Measurements from ENCODE around the gene GJC1.

GJC1 gene

DNA sequence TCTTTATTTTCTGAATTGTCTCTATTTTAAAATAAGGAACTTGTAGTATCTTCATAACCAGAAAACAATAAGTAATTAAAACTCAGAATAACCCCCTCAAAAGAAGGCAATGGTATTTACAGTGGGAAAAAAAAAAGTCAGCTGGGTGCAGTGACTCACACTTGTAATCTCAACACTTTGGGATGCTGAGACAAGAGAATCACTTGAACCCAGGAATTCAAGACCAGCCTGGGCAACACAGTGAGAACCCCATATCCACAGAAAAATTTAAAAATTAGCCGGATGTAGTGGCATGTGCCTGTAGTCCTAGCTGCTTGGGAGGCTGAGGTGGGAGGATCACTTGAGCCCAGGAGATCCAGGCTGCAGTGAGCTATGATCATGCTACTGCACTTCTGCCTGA lies 37.8 kb downstream of the GJC1 start:
- Histone ChIP-seq H3K36me3 (ENCODE audit: control insufficient read depth, insufficient read depth, low read length) (no peaks in the 10 kb centered on the region), H3K27me3 (ENCODE audit: control insufficient read depth, insufficient read depth, low read length) (no peaks in the 10 kb centered on the region), H3K4me1 (ENCODE audit: control insufficient read depth, insufficient read depth, low read length) (0 out of 2 replicates have a peak, but pooled peaks cover 3% of the 10 kb centered on the region), H3K9me3 (ENCODE audit: control insufficient read depth, insufficient read depth, low read length) (no peaks in the 10 kb centered on the region), H3K4me3 (ENCODE audit: low read length) (no peak overlapping the region), H3K27ac (ENCODE audit: low read length) (no peak overlapping the region)
- no peak for DNase-seq (ENCODE audit: low read depth, low spot score)
- WGBS (ENCODE audit: insufficient coverage, insufficient read length) = no CpG with 5 or more reads among the region's 1 CpG

DNA sequence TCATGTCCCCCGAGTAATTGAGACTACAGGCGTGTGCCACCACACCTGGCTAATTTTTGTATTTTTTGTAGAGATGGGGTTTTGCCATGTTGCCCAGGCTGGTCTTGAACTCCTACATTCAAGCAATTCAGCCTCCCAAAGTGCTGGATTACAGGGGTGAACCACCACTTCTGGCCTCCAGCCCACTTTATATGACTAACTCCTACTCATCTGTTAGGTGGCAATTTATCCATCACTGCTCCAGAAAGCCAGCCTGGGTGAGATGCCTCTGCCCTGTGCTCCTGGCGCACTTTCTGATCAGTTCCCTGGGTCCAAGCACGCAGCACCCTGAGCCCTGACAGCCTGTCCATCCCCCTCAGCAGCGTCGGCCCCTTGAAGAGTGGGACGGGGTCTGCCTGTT lies 41.9 kb downstream of the GJC1 start:
- DNase-seq (ENCODE audit: low read depth, low spot score) = no peak
- no peaks in the 10 kb centered on the region for H3K27me3 ChIP-seq (ENCODE audit: control insufficient read depth, insufficient read depth, low read length)
- H3K9me3 ChIP-seq (ENCODE audit: control insufficient read depth, insufficient read depth, low read length) = no peaks in the 10 kb centered on the region
- no CpG with 5 or more reads among the region's 7 CpGs for WGBS (ENCODE audit: insufficient coverage, insufficient read length)
- no peak overlapping the region for H3K27ac ChIP-seq (ENCODE audit: low read length)
- no peaks in the 10 kb centered on the region for H3K4me1 ChIP-seq (ENCODE audit: control insufficient read depth, insufficient read depth, low read length)
- H3K4me3 ChIP-seq (ENCODE audit: low read length) = no peak overlapping the region
- no peaks in the 10 kb centered on the region for H3K36me3 ChIP-seq (ENCODE audit: control insufficient read depth, insufficient read depth, low read length)

GRCh38 chr17:44787271-44787940 lies 42.7 kb downstream of the GJC1 start:
- H3K4me3 ChIP-seq (ENCODE audit: low read length) = no peak overlapping the region
- no CpG with 5 or more reads among the region's 15 CpGs for WGBS (ENCODE audit: insufficient coverage, insufficient read length)
- no peaks in the 10 kb centered on the region for H3K4me1 ChIP-seq (ENCODE audit: control insufficient read depth, insufficient read depth, low read length)
- H3K9me3 ChIP-seq (ENCODE audit: control insufficient read depth, insufficient read depth, low read length) = no peaks in the 10 kb centered on the region
- H3K36me3 ChIP-seq (ENCODE audit: control insufficient read depth, insufficient read depth, low read length) = no peaks in the 10 kb centered on the region
- DNase-seq (ENCODE audit: low read depth, low spot score) = no peak
- no peaks in the 10 kb centered on the region for H3K27me3 ChIP-seq (ENCODE audit: control insufficient read depth, insufficient read depth, low read length)
- no peak overlapping the region for H3K27ac ChIP-seq (ENCODE audit: low read length)

DNA sequence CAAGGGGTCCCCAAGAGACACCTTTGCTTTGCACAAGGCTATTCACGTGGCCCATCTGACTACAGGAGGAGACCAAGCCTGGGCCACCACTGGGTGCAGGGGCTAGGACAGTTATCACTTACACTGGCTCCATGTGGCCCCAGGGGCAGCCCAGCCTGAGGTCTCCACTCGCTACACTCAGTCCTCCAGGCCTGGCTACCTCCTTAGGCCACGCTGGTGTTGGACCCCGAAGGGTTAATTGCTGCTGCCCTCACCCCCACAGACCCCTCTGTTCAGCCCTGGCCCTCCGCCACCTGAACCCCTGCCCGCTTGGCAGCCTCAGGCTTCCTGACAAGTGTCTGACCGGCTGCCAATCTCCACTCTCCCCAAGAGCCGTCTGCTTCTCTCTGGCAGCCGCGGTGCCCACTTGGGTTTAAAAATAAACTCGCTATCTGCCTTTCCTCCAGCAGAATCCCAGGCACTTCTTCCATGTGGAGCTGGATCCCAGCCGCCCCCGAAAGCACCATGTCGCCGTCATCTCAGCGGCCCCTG lies 43.5 kb downstream of the GJC1 start:
- Histone ChIP-seq H3K9me3 (ENCODE audit: control insufficient read depth, insufficient read depth, low read length) (no peaks in the 10 kb centered on the region), H3K4me1 (ENCODE audit: control insufficient read depth, insufficient read depth, low read length) (no peaks in the 10 kb centered on the region), H3K4me3 (ENCODE audit: low read length) (no peak overlapping the region), H3K27ac (ENCODE audit: low read length) (no peak overlapping the region), H3K27me3 (ENCODE audit: control insufficient read depth, insufficient read depth, low read length) (no peaks in the 10 kb centered on the region), H3K36me3 (ENCODE audit: control insufficient read depth, insufficient read depth, low read length) (no peaks in the 10 kb centered on the region)
- WGBS (ENCODE audit: insufficient coverage, insufficient read length) = no CpG with 5 or more reads among the region's 16 CpGs
- no peak for DNase-seq (ENCODE audit: low read depth, low spot score)

GRCh38 chr17:44785921-44786320 lies 44.2 kb downstream of the GJC1 start:
- H3K27me3 ChIP-seq (ENCODE audit: control insufficient read depth, insufficient read depth, low read length) = no peaks in the 10 kb centered on the region
- no peaks in the 10 kb centered on the region for H3K36me3 ChIP-seq (ENCODE audit: control insufficient read depth, insufficient read depth, low read length)
- H3K4me1 ChIP-seq (ENCODE audit: control insufficient read depth, insufficient read depth, low read length) = peaks cover 4% of the 10 kb centered on the region; the same call in 1 of the 2 replicates
- no peak overlapping the region for H3K4me3 ChIP-seq (ENCODE audit: low read length)
- no peaks in the 10 kb centered on the region for H3K9me3 ChIP-seq (ENCODE audit: control insufficient read depth, insufficient read depth, low read length)
- DNase-seq (ENCODE audit: low read depth, low spot score) = no peak
- H3K27ac ChIP-seq (ENCODE audit: low read length) = no peak overlapping the region
- no CpG with 5 or more reads among the region's 7 CpGs for WGBS (ENCODE audit: insufficient coverage, insufficient read length)

DNA sequence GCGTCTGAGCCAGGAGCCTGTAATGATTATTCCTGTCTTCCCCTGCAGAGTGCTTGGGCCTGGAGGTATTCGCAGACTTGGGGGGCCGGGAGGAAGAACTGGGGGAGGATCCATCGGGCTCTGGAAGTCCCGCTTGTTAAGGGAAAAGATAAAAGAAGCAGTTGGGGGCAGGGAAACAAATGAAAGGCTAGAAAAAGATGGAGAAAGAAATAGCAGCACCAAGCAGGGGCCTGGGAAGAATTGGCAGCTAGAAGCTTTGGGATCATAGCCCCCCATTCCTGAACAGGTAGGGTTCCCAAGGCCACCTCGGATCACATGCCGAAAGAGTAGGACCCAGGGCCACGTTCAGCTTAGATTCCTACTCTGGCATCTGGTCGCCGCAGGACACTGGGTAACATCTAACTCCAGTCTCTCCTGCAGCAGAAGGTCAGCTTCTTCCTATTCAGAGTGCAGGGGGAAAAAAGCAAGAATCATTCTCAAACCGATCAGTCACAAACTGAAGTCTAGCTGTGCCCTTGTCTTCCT lies 47.7 kb downstream of the GJC1 start:
- Histone ChIP-seq H3K27ac (ENCODE audit: low read length) (no peak overlapping the region), H3K9me3 (ENCODE audit: control insufficient read depth, insufficient read depth, low read length) (no peaks in the 10 kb centered on the region), H3K36me3 (ENCODE audit: control insufficient read depth, insufficient read depth, low read length) (no peaks in the 10 kb centered on the region), H3K4me3 (ENCODE audit: low read length) (no peak overlapping the region), H3K27me3 (ENCODE audit: control insufficient read depth, insufficient read depth, low read length) (no peaks in the 10 kb centered on the region), H3K4me1 (ENCODE audit: control insufficient read depth, insufficient read depth, low read length) (peaks cover 9% of the 10 kb centered on the region)
- no CpG with 5 or more reads among the region's 11 CpGs for WGBS (ENCODE audit: insufficient coverage, insufficient read length)
- DNase-seq (ENCODE audit: low read depth, low spot score) = no peak

GRCh38 chr17:44781551-44782325 lies 48.3 kb downstream of the GJC1 start:
- Histone ChIP-seq H3K27me3 (ENCODE audit: control insufficient read depth, insufficient read depth, low read length) (no peaks in the 10 kb centered on the region), H3K27ac (ENCODE audit: low read length) (no peak overlapping the region), H3K4me3 (ENCODE audit: low read length) (no peak overlapping the region), H3K9me3 (ENCODE audit: control insufficient read depth, insufficient read depth, low read length) (no peaks in the 10 kb centered on the region), H3K4me1 (ENCODE audit: control insufficient read depth, insufficient read depth, low read length) (peaks cover 9% of the 10 kb centered on the region), H3K36me3 (ENCODE audit: control insufficient read depth, insufficient read depth, low read length) (no peaks in the 10 kb centered on the region)
- DNase-seq (ENCODE audit: low read depth, low spot score) = no peak
- no CpG with 5 or more reads among the region's 17 CpGs for WGBS (ENCODE audit: insufficient coverage, insufficient read length)

GRCh38 chr17:44780845-44781480 lies 49.1 kb downstream of the GJC1 start:
- peaks cover 4% of the 10 kb centered on the region; the same call in 1 of the 2 replicates for H3K27me3 ChIP-seq (ENCODE audit: control insufficient read depth, insufficient read depth, low read length)
- WGBS (ENCODE audit: insufficient coverage, insufficient read length) = no CpG with 5 or more reads among the region's 14 CpGs

DNA sequence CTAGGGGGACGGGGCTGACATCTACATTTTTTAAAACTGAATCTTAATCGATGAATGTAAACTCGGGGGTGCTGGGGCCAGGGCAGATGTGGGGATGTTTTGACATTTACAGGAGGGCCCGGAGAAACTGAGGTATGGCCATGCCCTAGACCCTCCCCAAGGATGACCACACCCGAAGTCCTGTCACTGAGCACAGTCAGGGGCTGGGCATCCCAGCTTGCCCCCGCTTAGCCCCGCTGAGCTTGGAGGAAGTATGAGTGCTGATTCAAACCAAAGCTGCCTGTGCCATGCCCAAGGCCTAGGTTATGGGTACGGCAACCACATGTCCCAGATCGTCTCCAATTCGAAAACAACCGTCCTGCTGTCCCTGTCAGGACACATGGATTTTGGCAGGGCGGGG lies 49.9 kb downstream of the GJC1 start:
- Histone ChIP-seq H3K27ac (ENCODE audit: low read length) (no peak overlapping the region), H3K9me3 (ENCODE audit: control insufficient read depth, insufficient read depth, low read length) (no peaks in the 10 kb centered on the region), H3K4me3 (ENCODE audit: low read length) (no peak overlapping the region), H3K4me1 (ENCODE audit: control insufficient read depth, insufficient read depth, low read length) (peaks cover 9% of the 10 kb centered on the region), H3K27me3 (ENCODE audit: control insufficient read depth, insufficient read depth, low read length) (peaks cover 4% of the 10 kb centered on the region; the same call in 1 of the 2 replicates), H3K36me3 (ENCODE audit: control insufficient read depth, insufficient read depth, low read length) (no peaks in the 10 kb centered on the region)
- WGBS (ENCODE audit: insufficient coverage, insufficient read length) = no CpG with 5 or more reads among the region's 12 CpGs
- no peak for DNase-seq (ENCODE audit: low read depth, low spot score)

More at GRCh38 chr17:44780845-44781480, 49.1 kb downstream of the GJC1 start:
- no peak for DNase-seq (ENCODE audit: low read depth, low spot score)
- peaks cover 9% of the 10 kb centered on the region for H3K4me1 ChIP-seq (ENCODE audit: control insufficient read depth, insufficient read depth, low read length)
- H3K9me3 ChIP-seq (ENCODE audit: control insufficient read depth, insufficient read depth, low read length) = no peaks in the 10 kb centered on the region
- H3K36me3 ChIP-seq (ENCODE audit: control insufficient read depth, insufficient read depth, low read length) = no peaks in the 10 kb centered on the region
- no peak overlapping the region for H3K27ac ChIP-seq (ENCODE audit: low read length)
- H3K4me3 ChIP-seq (ENCODE audit: low read length) = no peak overlapping the region

Measured in iPS DF 6.9 (cell line).